ACC112 (cell line): ENCODE measurements around the gene SSRP1.

Experiments used
- H2AFZ ChIP-seq: fragments of 200-600 bp; sonication (generic); one replicate; pipeline ENCODE4 v1.6.0; 2017; ENCODE audit warnings: antibody characterized with exemption, low read length; ENCODE audit not compliant: unreplicated experiment
- H3K27ac ChIP-seq: fragments of 200-600 bp; sonication (generic); 2 replicates; pipeline ENCODE4 v1.5.1; 2014; ENCODE audit warnings: low read depth, mild to moderate bottlenecking, antibody characterized with exemption, low read length, moderate library complexity
- H3K27me3 ChIP-seq: fragments of 200-600 bp; sonication (generic); 2 replicates; pipeline ENCODE4 v1.6.1; 2014; ENCODE audit warnings: mild to moderate bottlenecking, antibody characterized with exemption, low read length, moderate library complexity, mixed read lengths; ENCODE audit not compliant: insufficient read depth
- H3K36me3 ChIP-seq: fragments of 200-600 bp; sonication (generic); 2 replicates; pipeline ENCODE4 v1.6.1; 2016; ENCODE audit warnings: mild to moderate bottlenecking, antibody characterized with exemption, low read length, moderate library complexity, mixed read lengths; ENCODE audit not compliant: insufficient read depth
- H3K4me1 ChIP-seq: fragments of 200-600 bp; sonication (generic); one replicate; pipeline ENCODE4 v1.6.1; 2016; ENCODE audit warnings: low read length, mixed read lengths; ENCODE audit not compliant: insufficient read depth, unreplicated experiment, control insufficient read depth
- H3K4me3 ChIP-seq: fragments of 200-600 bp; sonication (generic); 2 replicates; pipeline ENCODE4 v1.5.1; 2014; ENCODE audit warnings: mild to moderate bottlenecking, low read depth, low read length
- H3K79me2 ChIP-seq: fragments of 200-600 bp; sonication (generic); one replicate; pipeline ENCODE4 v1.6.0; 2016; ENCODE audit warnings: low read length; ENCODE audit not compliant: control insufficient read depth, unreplicated experiment, insufficient read depth

Gene SSRP1

DNA sequence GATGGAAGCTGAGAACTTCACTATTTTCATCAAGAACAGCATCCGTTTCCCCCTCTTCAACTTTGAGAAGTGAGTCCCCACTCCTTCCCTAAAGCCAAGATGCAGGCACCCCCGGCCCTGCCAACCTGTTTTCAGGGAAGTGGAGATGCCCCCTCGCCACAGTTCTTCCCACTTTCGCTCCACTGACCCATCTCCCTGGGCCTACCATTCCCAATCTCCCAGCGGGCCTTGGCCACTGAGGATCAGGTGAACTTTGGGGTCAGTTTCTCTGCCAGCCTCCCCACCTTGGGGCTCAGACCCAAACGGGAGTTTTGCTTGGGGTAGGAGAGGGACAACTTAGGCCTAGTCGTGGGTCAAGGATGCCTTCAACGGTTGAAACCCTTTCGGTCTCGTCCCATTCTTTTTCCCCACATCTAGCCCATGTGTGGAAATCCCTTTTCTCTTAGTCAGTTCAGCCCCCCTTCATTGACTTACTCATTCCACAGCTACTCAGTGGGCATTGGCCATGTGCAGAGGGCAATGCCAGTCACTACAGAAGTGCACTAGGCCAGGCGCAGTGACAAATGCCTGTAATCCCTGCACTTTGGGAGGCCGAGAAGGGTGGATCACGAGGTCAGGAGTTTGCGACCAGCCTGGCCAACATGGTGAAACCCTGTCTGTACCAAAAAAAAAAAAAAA, 13.1 kb upstream of the SSRP1 start:
- Histone ChIP-seq H3K36me3 (peaks cover 6% of the 10 kb centered on the region; the same call in 1 of the 2 replicates), H3K4me1 (peaks cover 5% of the 10 kb centered on the region), H3K79me2 (no peaks in the 10 kb centered on the region), H3K27ac (no peak overlapping the region), H2AFZ (no peak overlapping the region), H3K4me3 (no peak overlapping the region), H3K27me3 (peaks cover 7% of the 10 kb centered on the region; the same call in 1 of the 2 replicates)

DNA sequence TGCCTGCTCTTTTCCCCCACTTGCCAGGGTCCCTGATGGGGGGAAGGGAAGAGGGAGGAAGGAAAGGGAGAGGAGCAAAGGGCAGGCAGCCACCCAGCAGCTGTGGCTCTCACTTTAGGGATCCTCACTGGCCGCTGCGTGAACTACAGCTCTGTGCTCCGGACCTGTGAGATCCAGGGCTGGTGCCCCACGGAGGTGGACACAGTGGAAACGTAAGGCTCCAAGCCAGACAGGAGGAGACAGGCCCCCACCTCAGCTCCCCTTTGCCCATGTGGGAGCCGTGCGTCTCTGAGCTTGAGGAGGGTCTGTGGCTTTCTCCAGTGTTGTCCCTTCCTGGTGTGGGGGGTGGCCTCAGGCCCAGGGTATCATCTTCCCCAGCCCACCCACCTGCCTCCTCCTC, 12.4 kb upstream of the SSRP1 start:
- peaks cover 6% of the 10 kb centered on the region; the same call in 1 of the 2 replicates for H3K36me3 ChIP-seq
- H3K4me3 ChIP-seq, result no peak overlapping the region
- H3K27me3 ChIP-seq, result peaks cover 7% of the 10 kb centered on the region; the same call in 1 of the 2 replicates
- H3K27ac ChIP-seq, result no peak overlapping the region
- H3K79me2 ChIP-seq, result no peaks in the 10 kb centered on the region
- H2AFZ ChIP-seq, result no peak overlapping the region
- H3K4me1 ChIP-seq, result peaks cover 5% of the 10 kb centered on the region

DNA sequence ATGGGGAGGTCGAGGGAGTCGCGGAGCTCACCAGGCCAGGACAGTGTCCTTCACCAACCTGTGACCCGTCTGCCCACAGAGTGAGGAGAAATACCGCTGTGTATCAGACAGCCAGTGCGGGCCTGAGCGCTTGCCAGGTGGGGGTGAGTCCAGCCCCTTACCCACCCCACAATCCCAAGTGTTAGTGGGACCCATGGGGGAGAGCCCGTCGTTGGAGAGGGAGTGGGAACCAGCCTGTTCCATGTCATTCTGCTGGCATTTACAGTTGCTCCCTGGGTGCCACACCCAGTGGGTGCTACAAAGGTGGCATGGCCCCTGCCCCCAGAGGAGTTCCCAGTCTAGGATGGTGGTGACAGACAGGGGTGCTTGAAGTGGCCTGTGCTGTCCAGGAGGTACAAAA, 11.6 kb upstream of the SSRP1 start:
- peaks cover 6% of the 10 kb centered on the region; the same call in 1 of the 2 replicates for H3K36me3 ChIP-seq
- H3K79me2 ChIP-seq, result no peaks in the 10 kb centered on the region
- H3K27ac ChIP-seq, result no peak overlapping the region
- no peak overlapping the region for H3K4me3 ChIP-seq
- H3K4me1 ChIP-seq, result peaks cover 5% of the 10 kb centered on the region
- H3K27me3 ChIP-seq, result 0 out of 2 replicates have a peak, but pooled peaks cover 1% of the 10 kb centered on the region
- H2AFZ ChIP-seq, result no peak overlapping the region

- no peaks in the 10 kb centered on the region for H3K27me3 ChIP-seq
- H3K79me2 ChIP-seq, result no peaks in the 10 kb centered on the region
- H2AFZ ChIP-seq, result no peak overlapping the region
- H3K4me3 ChIP-seq, result no peak overlapping the region
- H3K36me3 ChIP-seq, result no peaks in the 10 kb centered on the region
- no peak overlapping the region for H3K27ac ChIP-seq
- peaks cover 5% of the 10 kb centered on the region for H3K4me1 ChIP-seq
Observed at GRCh38 chr11:57345555-57346211, 10.0 kb upstream of the SSRP1 start.

DNA sequence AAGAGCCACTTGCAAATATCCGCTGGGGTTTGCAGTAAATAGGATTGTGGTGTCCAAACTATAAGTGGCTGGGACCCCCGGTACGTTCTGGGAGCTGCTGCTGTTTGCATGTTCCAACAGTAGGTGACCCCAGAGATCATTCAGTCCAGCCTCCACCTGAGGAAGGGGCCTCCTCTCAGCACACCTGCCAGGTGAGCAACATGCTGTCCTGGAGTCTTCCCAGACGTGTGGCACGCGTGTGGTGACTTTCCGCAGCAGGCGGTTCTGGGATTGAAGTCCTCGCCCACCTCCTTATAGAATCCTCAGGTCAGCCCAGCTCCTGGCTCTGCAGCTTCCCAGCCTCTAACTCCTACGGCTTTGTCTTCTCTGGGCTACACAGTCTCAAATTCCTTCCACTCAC, 9.1 kb upstream of the SSRP1 start:
- Histone ChIP-seq H3K27me3 (0 out of 2 replicates have a peak, but pooled peaks cover under 1% of the 10 kb centered on the region), H3K79me2 (no peaks in the 10 kb centered on the region), H3K36me3 (no peaks in the 10 kb centered on the region), H3K4me1 (peaks cover 5% of the 10 kb centered on the region), H3K27ac (no peak overlapping the region), H3K4me3 (no peak overlapping the region), H2AFZ (no peak overlapping the region)

GRCh38 chr11:57343825-57344224, 8.1 kb upstream of the SSRP1 start:
- Histone ChIP-seq H3K79me2 (no peaks in the 10 kb centered on the region), H3K4me3 (no peak overlapping the region), H3K27ac (no peak overlapping the region), H2AFZ (no peak overlapping the region), H3K27me3 (peaks cover 9% of the 10 kb centered on the region; the same call in 1 of the 2 replicates), H3K36me3 (no peaks in the 10 kb centered on the region), H3K4me1 (no peaks in the 10 kb centered on the region)

DNA sequence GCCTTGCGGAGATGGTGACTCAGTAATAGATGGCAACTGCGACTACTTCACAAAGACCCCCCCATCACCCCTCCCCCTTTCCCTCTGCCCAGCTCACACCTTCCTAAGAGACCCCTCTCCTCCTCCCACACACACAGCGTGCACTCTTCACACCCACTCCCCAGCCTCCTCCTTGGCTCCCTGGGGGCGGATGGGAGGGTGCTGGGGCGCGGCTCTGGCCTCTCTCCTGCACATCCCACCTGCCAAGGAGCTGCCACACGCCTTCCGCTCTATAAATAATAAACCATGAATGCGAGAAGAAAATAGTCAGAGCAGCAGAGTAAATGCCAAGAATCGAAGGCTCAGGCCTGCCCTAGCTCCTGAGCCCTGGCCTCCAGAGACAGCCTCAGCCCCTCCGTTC, 7.0 kb upstream of the SSRP1 start:
- Histone ChIP-seq H3K4me3 (no peak overlapping the region), H2AFZ (no peak overlapping the region)

GRCh38 chr11:57341250-57341808, 5.6 kb upstream of the SSRP1 start:
- Histone ChIP-seq H3K27me3 (peaks cover 10% of the 10 kb centered on the region; the same call in 1 of the 2 replicates), H3K4me3 (no peak overlapping the region), H3K27ac (no peak overlapping the region), H2AFZ (no peak overlapping the region), H3K36me3 (no peaks in the 10 kb centered on the region), H3K4me1 (peaks cover 4% of the 10 kb centered on the region), H3K79me2 (no peaks in the 10 kb centered on the region)

More for the DNA sequence above, 7.0 kb upstream of the SSRP1 start:
- Histone ChIP-seq H3K79me2 (no peaks in the 10 kb centered on the region), H3K27ac (no peak overlapping the region), H3K36me3 (no peaks in the 10 kb centered on the region), H3K4me1 (no peaks in the 10 kb centered on the region), H3K27me3 (peaks cover 10% of the 10 kb centered on the region; the same call in 1 of the 2 replicates)

- Histone ChIP-seq H3K4me3 (no peak overlapping the region), H3K27ac (no peak overlapping the region), H2AFZ (no peak overlapping the region), H3K27me3 (peaks cover 10% of the 10 kb centered on the region; the same call in 1 of the 2 replicates), H3K36me3 (no peaks in the 10 kb centered on the region), H3K4me1 (peaks cover 6% of the 10 kb centered on the region), H3K79me2 (peaks cover 5% of the 10 kb centered on the region)
Observed at GRCh38 chr11:57340039-57340615, 4.4 kb upstream of the SSRP1 start.

DNA sequence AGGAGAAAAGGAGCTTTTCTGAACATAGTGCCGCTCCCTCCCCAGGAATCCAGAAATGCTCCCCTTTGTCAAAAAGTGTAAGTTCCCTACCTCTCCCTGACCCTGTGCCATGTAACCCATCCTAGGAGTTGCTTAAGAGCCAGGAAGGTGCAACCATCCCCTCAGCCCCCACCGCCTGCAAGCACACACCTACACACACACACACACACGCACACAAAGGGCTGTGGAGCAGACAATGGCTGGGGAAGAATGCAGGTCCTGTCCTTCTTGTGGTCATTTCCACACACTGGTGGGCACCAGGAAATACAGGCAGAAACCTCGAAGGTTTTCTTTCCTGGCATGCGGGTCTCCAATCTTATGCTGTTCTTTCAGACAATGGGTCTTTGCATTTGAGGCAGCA, 3.6 kb upstream of the SSRP1 start:
- Histone ChIP-seq H3K27ac (no peak overlapping the region), H3K4me1 (peaks cover 11% of the 10 kb centered on the region), H3K79me2 (peaks cover 13% of the 10 kb centered on the region), H3K27me3 (peaks cover 10% of the 10 kb centered on the region; the same call in 1 of the 2 replicates), H3K36me3 (peaks cover 2% of the 10 kb centered on the region; the same call in 1 of the 2 replicates), H2AFZ (no peak overlapping the region), H3K4me3 (no peak overlapping the region)
